G401 (cell line): Measurements from ENCODE around the gene RAB27A. TPM values are rescaled to one million over a fixed set of nuclear protein-coding genes. Genes with fewer than 3 reads are reported as not detected.

ENCODE experiments used
- DNase-seq: peaks from one replicate; pipeline ENCODE4 v3.0.0-alpha.2; 2015; ENCODE audit warnings: low spot score
- in situ Hi-C: cut with HindIII; loops from 2 replicates; pipeline ENCODE4 v1.10.0; 2016; ENCODE audit warnings: low sequenced_read_pairs, mixed read lengths
- total RNA-seq: library from RNA; depleted of rRNA; stranded (reverse); fragments of >200 nt; shearing (Covaris generic); gene quantifications from 2 replicates; pipeline ENCODE4 v1.2.3, GENCODE V29; 2014

The RAB27A gene
- total RNA-seq, 1 experiment from 2014 or later = 7.3 TPM

DNA sequence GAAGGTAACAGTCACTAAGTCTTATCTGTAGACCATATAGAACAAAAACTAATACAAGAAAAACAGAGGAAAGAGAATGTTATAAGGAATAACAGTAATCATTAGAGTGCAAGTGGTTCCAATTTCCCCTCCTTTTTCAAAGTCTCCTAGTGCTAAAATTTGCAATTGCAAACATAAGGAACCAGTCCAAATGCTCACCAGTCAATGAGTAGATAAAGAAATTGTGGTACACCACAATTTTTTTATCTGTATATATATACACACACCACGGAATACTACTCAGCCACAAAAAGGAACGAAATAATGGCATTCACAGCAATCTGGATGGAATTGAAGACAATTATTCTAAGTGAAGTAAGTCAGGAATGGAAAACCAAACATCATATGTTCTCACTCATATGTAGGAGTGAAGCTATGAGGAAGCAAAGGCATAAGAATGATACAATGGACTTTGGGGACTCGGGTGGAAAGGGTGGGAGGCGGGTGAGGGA, 54.0 kb downstream of the RAB27A start:
- DNase-seq = no peak
- in situ Hi-C loops = no loop called here

DNA sequence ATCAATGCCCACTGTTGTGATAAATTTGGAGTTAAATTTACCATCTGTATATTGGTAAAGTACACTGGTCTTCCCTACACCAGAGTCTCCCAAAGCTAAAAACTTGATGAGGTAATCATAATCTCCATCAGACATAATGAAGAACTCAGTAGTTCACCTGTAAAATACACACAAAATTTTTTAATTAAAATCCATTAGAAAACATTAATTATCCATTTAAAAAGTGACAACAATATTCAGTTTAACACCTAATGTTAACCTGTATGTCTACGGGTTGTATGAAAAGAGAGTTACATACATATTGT, 54.9 kb downstream of the RAB27A start:
- DNase-seq = no peak
- in situ Hi-C loops = no loop called here

DNA sequence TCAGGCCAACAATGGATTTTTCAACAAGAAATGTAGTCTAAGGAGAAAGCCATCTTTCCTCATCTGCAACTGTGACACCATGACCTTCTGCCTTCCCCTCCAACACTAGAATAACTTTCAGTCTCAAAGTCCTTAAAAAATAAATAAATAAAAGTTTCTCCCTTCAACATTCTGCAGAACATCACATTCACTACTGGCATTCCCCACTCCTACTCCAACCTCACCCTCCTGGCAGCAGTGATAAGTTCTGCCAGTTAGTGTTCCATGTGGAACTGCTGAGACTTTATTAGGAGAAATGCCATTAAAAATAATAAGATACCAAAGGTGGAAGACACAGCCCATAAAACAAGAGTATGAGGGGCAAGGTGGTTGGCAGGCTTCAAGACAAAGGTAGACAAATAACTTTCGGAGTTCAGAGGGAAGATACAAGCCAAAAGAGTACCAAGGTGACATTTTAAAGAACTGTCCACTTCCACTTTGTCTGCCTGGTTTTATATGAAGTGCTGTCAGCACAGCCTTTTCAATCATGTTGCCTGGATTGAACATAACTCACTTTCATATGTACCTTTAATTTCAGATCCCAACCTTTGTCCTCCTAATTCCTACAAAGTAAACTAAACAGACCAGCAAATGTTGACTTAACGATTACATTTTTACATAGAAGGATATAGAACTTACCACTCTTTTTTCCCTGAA, 55.4 kb downstream of the RAB27A start:
- DNase-seq = no peak
- in situ Hi-C loops = no loop called here

DNA sequence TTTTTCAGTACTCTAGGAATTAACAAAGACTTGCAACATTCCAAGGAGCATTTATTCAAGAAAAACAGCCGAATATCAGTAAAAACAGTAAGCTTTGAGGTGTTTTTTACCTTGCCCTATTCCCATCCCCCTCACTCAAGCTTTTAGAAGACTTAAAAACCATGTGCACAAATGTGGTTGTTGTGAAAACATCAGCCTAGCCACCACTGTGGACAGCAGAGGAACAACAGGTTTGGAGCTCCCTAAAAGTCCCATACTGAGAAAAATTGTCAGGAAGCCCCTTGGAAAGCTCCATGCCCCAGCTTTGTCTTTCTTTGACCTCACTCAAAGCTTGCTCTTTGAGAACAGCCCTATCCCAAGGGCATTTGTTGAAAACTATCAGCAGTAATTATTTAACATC, 58.2 kb downstream of the RAB27A start:
- no peak for DNase-seq
- in situ Hi-C loops = no loop called here

DNA sequence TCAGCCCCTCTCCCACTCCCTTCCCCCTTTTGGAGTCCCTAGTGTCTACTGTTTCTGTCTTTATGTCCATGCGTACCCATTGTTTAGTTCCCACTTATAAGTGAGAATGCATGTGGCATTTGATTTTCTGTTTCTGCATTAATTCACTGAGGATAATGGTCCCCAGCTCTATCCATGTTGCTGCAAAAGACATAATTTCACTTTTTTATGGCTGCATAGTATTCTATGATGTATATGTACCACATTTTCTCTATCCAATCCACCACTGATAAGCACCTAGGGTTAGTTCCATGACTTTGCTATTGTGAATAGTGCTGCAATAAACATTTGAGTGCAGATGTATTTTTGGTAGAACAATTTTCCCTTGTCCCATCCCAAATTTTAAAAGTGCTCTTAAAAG, 58.7 kb downstream of the RAB27A start:
- in situ Hi-C loops = no loop called here
- DNase-seq = no peak

DNA sequence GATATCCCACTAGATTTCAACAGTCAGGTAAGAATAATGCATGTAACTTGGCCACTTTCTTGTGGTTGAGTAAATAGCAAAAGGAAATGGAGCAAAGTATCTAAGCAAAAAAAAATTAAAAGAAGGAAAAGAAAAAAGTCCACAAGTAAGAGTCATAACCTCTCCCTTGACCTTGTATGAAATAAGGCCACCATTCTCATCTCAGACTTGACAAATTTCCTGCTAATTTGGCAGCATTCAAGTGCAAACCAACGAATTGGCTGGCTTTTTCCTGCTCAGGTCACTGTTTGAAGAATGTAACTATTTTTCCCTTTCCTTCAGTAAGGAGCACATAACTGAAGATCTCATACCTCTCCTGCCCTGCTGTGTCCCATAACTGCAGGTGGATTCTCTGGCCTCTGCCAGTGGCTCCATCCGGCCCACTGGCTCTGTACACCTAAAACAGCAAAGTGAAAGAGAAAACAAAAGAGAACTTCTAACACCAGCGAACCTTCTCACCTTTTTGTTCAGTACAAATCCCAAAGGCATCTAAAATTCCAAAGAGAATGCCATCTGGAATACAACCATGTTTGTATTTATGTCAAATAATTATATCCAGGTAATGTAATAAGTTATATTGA, 59.5 kb downstream of the RAB27A start:
- no peak for DNase-seq
- in situ Hi-C loops = no loop called here

DNA sequence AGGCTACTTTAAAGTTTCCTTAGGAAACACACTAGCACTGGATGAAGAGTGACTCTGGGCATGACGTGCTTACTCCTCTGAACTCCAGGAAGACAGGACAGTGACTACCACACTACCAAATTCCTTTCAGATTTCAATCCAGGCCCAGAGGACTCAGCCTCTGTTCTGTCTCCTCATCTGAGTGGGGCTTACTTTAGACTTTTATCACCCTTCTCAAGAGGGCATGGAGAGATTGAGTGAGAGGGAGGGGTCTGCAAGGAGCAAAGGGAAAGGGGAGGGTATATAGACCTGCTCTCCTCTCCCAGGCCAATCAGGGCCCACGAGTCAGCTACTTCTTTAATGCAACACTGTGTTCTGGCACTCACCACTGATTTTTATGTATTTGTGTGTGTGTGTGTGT, 63.5 kb downstream of the RAB27A start:
- in situ Hi-C loops = no loop called here
- DNase-seq = no peak

DNA sequence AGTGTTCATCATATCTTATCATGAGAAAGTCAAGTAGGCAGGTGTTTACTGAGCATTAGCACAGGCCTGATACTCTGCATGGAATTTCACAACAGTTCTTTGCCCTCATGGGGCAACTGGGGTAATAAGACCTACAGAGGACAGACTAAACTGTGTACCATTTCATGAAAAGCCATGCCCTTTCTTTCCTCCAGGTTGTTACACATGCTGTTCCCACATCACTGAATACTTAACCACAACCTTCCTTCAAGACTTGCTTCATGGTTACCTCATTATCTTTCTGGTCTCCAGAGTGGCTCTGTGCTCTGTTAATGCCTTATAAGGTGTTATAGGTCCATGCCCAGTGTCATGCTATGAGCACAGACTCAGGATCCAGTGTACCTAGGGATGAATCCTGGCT, 64.7 kb downstream of the RAB27A start:
- no peak for DNase-seq
- in situ Hi-C loops = no loop called here

DNA sequence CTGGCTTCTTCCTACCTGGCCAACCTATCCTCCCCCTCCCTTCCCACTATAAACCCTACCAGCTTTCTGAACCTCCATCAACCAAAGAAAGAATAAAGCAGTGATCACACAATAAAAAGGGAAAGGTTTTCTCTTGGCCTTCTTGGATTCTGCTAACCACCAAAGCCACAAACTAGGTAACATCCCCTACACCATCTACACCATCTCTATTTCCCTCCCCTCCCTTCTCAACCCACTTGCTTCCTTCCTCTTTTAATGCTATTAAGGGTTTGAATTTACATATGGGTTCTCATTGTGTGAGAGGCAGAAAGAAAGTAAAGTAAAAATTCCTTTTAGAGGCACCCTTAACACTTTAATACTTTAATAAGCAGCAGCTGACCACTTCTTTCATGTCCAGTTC, 67.0 kb downstream of the RAB27A start:
- in situ Hi-C loops = no loop called here

DNA sequence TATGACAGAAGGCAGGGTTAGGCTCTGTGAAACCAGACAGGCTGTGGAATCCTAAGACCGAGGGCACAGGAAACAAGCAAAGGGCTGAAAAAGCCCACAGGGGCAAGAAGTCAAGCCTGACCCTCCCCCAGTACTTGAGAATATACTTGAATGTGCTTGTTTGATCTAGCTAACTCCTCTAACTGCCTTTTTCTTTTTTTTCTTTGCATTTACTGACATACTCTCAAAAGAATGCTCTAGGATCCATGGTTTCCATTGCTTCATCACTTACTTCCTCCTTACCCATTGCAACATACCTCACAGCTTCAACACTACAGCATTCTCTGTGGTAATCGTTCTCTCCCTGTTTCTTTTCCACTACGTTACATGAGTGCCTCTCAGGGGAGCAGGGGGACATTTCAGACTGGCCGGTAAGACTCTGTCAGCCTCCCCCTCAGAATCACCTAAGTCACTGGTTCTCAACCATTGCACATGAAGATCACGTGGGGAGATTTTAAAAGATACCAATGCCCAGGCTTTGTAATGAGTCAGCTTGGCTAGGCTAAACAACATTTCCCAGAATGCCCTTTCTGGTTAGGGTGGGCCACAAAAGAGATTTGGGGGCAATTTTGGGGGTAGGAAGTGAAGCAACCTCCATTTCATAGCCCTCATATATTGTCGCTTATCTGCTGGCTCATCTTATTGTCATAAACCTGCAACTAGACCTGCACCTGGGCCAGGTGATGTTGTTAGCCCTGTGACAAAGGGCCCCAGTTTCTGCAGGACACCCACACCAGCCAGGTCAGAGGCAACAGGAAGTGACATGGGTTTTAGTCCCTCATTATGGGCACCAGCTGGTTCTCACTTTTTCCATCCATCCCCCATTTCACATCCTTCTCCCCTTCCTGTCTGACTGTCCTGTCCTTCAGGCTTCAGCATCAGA, 68.3 kb downstream of the RAB27A start:
- DNase-seq = no peak
- in situ Hi-C loops = no loop called here

More for the DNA sequence above, 67.0 kb downstream of the RAB27A start:
- no peak for DNase-seq

DNA sequence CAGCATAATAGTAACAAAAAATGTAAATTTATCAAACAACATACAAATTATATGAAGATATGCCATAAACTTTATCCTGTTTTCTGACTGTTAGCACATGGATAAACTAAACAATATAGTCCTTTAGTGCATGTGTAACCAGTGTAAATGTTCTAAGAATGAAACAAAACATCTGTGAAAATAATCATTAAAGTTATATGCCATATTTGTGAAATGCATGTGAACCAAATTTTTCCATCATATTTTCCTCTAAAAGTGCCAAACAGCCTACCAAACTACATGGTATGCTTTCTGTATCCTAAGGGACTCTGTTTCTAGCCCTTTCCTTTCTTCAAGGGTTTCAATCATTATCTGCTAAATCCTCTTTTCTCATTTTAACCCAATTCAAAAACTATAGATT, 69.0 kb downstream of the RAB27A start:
- in situ Hi-C loops = no loop called here
- DNase-seq = no peak

DNA sequence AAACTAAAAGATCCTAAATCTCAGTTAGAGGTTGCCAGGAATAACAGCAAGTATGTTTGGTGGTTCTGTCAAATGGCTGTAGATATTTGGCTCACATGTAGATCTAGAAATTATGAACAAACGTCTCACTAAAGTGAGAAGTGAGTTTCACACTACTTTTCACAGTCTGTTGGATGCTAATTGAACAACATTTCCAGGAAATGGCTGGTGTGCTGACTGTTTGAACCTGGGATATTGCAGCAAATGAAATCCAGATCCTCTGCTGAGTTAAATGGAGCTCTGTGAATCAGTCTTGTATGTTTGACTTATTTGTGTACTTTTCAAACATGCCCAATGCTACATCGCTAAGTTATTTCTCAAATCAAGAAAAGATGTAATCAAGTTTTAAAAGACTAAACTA, 71.6 kb downstream of the RAB27A start:
- in situ Hi-C loops = no loop called here
- no peak for DNase-seq

DNA sequence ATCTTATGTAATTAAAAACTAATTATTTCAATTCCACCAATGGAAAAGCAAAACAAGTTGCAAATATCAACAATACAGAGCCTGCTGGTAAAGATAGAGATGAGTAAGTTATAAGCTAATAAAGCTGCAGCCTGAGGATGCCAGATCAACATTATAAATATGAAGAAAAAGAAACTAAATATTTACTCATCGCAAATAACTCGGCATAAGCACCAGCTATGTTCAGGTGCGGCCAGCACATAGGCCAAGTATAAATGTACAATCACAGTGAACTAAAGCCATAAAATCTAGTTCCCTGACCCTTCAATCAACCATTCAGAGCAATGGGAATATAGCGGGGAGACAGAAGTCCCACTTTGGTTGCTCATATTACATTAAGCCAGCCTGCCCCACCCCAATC, 85.1 kb downstream of the RAB27A start:
- no peak for DNase-seq
- in situ Hi-C loops = no loop called here

DNA sequence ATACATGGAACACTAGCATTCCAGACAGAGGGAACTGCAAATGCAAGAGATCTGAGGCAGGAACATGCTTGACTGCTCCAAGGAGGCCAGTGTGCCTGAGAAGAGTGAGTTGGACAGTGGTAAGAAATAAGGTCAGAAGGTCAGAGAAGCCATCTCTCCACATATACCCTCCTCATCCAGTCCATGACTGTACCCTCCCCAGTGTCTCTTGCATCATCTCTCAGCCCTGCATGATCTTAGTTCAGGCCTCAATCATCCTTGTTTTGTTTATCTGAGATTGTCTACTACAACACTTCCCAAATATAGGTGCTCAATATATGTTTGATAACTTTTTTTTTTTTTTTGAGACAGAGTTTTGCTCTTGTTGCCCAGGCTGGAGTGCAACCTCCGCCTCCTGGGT, 87.4 kb downstream of the RAB27A start:
- in situ Hi-C loops = no loop called here
- no peak for DNase-seq

DNA sequence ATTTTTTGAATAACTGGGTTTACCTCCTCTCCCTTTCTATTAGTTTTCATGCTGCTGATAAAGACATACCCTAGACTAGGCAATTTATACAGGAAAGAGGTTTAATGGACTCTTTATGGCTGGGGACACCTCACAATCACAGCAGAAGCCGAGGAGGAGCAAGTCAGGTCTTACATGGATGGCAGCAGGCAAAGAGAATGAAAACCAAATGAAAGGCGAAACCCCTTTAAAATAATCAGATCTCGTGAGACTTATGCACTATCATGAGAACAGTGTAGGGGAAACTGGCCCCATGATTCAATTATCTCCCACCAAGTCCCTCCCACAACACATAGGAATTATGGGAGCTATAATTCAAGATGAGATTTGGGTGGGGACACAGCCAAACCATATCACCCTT, 90.9 kb downstream of the RAB27A start:
- DNase-seq = no peak
- in situ Hi-C loops = no loop called here

DNA sequence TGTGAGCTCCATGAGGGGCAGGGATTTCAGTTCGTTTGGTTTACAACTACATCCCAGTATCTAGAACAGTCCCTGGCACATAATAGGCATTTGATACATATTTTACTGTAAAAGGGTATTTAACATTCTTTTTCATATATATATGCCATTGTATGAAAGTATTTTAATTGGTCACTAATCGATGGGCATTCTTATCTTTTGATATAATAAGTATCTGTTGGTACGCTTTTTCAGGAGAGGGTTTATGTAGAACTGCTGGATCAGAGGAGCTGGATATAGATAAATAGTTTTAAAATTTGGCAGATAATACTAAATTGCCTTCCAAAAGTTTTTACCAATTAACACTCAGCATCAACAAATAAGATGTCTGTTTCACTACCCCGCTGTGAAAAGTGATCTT, 91.9 kb downstream of the RAB27A start:
- in situ Hi-C loops = no loop called here
- DNase-seq = no peak

DNA sequence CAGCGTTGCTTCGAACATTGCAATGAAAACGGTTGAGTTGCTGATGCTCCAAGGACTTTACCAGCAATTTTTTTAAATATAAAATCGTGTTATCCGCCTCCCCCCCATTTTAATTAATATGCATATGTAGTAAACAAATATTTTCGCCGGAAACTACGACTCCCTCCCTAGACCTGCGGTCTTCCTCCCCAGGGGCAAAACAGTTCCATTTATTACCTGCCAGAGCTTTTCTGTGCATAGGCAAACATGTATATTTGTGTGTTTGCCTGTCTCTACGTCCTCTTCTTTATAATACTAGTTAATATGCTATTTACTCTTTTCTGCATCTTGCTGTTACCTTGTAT, 92.3 kb downstream of the RAB27A start:
- in situ Hi-C loops = no loop called here
- peak; percentile 52 for DNase-seq

DNA sequence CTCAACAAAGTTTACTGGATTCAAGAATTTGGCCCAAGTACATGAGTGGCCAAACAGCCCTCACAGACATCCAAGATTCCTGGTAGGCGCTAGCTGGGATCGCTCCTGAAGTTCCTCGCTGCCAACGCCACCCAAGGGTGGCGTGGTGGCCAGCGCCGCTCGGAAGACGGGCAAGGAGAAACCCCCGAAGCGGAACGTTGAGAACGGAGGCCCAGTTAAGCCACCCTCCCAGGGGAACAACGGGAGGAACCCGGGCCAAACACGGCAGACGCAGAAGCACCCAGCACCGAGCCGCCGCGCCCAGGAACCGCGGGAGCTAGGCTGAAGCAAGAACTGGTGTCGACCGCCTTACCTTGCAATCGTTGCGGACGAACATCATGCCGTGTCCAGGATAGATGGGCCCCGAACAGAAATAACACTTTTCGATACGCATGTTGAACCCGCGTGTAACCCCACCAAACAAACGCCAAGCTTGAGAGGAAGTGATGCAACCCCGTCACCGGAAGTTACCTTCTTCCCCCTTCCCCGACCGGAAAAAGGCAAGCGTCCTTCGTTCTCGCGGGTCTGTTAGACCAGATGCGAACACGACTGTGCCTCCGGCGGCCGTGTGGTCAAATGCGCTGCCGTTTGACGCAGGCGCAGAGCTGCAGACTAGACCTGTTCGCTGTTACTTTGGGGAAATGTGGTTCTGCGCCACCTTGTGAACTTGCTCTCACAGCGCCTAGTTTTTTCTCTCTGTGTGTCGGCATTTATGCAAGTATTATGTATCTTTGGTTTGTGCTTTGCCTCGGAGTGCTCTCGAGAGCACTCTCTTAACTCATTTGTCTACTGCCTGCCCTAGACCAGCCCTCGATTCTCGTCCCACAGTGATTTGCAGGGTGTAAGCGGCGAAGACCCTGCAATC, 92.9 kb downstream of the RAB27A start, which contains the start of gene RSL24D1:
RSL24D1 (minus strand) TSS at position 484 of the 904 bp plus-strand sequence; CDS start at position 433, 51 bp downstream.
- peak; percentile 99 for DNase-seq
- in situ Hi-C loops = no loop called here

DNA sequence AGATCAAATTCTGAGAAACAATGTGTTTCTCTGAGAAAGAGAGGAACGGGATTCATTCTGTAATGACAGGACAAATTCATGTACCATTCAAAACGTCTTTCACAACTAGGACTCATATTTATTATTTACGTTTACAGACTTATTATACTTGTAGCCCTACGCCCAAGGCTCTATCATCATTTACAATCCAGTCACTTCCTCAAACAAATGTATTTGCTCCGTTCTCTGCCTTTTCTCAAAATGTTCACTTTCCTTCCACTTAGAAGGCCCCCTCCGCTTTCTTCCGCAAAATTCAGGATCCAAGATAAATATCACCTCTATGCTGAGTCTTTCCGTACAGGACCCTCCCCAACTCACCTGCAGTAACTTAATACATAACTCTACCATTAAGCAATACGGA, 93.6 kb downstream of the RAB27A start:
- DNase-seq = no peak
- in situ Hi-C loops = no loop called here
